Measurements from ENCODE around the gene HCN4.
"Not testable (repeated sequence)": the region's sequence is repeated elsewhere in the genome, so short reads cannot be mapped to it uniquely, and the experiment has no call there.

The HCN4 gene

DNA sequence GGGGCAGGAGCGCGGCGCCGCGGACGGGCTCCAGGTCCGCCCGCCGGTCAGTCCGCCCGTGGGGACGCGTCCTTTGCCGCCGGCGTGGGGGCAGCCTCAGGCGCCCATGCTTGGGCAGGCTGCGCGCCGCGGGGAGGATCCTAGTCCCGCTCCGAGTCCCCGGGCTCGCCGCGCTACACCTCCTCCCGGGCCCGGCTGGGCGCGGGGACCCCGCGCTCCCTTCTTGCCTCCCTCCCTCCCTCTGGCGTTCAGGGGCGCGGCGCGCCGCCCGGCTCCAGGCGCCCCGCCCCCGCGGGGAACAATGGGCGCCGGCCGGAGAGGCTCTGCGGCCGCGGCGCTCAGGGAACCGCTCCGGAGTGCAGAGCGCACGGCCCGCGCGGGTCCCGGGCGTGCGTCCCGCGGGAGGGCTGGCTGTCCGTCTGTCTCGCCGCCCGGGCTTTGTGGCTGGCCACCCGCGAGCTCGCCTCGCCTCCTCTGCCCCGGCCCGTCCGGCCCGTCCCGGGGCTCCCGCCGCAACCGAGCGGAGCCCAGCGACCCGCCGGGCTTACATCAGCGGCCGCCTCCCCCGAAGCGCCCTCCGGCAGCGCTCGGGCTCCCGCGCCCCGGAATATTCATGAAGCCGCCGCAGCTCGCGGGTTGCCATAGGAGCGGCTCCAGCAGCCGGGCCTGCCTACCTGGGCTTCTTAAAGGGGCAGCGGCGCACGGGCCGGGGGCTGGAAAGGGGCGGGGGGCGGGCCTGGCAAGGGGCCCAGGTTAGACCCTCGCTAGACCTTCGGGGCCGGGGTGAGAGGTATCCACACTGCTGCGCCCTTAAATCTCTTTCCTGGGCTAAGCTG, at the start of gene HCN4:
HCN4 (minus strand) TSS at position 658 of the 836 bp plus-strand sequence. CDS start 688 bp downstream, outside the sequence.
- in situ Hi-C loops (cut with MboI; ENCODE audit: low sequenced_read_pairs) = no loop called here

DNA sequence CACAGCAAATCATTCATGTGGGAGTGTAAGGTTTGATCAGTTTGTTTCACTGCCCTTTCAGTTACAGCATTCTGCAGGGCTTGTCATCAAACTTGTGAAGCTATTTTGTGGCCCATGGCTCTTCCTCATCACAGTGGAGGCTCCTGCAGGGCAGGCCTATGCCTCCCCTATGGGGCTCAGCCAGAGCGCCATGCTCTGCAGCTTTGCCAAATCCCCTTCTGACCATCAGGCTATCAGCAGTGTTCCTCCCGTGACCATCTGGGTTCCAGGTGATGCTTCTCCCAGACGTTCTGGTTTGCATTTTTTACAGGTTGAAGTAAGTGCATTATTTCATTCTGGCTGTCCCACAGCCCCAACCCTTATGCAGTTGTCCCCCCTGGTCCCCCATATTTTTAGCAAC, 46.1 kb upstream of the HCN4 start:
- in situ Hi-C loops (cut with MboI; ENCODE audit: low sequenced_read_pairs) = no loop called here

DNA sequence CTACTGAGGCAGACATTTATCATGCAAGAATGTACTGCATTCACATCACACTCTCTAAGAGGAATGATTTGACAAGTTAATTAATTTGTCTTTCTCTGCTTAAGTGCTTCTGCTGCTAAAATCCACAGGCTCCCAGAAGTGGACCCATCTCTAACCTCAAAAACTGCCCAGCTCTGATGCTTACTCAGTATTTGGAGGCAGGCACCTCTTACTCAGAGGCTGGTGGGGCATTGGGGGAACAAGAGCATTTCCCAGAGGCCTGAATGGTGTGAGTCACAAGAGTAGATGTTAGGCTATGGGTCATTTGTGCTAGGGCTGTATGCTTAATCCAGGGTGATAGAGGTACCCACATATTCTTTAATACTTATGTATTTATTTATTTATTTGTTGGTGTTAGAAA, 34.4 kb upstream of the HCN4 start:
- in situ Hi-C loops (cut with MboI; ENCODE audit: low sequenced_read_pairs) = no loop called here

DNA sequence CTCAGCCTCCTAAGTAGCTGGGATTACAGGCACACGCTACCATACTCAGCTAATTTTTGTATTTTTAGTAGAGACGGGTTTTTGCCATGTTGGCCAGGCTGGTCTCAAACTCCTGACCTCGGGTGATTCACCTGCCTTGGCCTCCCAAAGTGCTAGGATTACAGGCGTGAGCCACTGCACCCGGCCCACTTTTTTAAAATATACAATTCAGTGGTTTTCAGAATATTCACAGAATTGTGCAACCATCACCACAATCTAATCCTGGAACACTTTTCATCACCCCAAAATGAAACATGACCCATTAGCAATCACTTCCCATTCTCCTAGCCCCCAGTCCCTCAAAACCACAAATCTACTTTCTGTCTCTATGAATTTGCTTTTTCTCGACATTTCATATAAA, 31.5 kb upstream of the HCN4 start:
- in situ Hi-C loops (cut with MboI; ENCODE audit: low sequenced_read_pairs) = not testable (repeated sequence)

DNA sequence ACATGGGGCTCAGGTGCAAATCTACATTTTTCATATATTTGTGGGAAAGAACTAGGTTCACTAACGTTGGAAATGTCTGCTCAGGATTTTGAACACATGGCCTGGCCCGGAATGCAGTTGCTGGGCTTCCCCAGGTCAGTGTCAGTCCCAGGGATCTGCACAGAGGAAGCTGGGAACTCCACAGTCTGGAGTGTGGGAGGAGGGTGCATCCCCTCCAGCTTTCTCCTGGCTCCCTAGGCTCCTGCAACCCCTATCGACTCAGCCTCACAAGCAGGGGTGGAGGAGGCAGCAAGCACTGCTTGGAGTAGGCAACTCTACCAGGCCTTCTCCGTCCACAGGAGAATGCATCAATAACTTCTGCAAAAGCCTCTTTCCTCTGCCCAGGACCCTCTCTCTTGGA, 30.1 kb upstream of the HCN4 start:
- in situ Hi-C loops (cut with MboI; ENCODE audit: low sequenced_read_pairs) = no loop called here

DNA sequence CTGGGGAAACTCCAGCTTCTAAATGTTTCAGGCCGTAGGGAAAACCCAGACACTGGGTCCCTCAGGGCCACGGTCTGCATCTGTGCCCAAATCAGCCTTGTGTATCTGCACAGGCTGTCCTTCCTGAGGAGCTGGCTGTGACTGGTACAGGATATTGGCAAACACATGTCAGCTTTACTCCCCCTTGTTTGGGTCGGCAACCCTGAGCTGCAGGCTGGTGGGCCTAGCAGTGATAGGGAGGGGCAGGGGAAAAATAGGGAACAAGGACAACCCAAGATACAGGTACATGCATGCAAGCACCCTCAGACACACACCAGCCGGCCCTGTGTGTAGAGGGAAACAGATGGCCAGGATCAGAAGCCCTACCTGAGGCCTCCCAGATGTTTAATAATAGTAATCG, 28.7 kb upstream of the HCN4 start:
- in situ Hi-C loops (cut with MboI; ENCODE audit: low sequenced_read_pairs) = no loop called here

DNA sequence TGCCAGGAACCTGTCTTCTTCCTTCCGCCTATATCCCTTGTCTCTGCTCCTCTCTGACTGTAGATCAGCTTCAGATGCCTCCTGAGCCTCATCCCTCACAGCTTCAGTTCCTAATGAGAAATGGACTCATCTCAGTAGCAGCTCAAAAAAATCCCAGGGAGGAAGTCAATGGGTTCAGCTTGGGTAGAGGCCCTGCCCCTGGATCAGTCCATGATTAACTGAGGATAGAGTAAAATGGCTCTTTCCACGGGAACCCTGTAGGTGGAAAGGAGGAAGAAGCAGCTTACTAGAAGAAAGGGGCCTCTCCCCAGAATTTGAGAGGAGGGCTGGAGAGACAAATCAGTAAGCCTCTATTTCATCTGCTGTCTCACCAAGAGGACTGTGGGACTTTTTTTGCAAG, 26.9 kb upstream of the HCN4 start:
- in situ Hi-C loops (cut with MboI; ENCODE audit: low sequenced_read_pairs) = no loop called here

DNA sequence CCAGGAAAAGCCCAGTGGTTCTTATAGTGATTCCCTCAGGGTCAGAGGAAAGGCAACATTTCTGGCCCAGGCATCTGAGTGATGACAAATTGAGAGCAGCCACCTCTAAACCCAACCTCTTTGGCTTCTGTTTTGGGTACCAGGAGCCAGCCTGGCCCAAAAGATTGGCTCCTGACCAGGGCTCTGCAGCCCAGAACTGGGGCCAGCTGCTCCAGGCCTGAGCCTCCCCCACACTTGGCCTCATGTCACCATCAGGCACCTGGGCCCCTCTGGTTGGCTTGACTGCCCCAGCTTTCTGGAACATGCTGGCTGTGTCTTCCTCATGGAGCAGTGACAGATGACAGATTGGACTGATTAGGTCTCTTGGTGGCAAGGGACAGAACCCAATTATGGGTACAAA, 26.0 kb upstream of the HCN4 start:
- in situ Hi-C loops (cut with MboI; ENCODE audit: low sequenced_read_pairs) = no loop called here

DNA sequence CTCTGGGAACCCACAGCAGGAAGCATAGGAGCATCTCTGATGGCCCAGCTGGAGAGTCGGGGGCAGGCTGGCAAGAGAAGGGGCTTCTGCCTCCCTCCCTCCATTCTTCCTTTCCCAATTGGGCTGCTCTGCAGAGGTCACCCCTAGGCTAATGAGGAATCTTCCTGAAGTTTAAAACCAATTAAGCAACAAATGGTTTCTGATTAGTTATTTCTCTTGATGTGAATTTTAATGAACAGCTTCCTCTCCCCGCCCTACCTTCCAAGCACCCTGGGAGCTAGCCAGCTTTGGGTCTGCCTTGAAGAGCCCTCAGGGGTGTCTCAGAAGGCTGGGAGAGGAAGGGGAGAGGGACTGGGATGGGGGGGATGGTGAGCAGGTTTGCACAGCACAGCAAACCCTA, 24.6 kb upstream of the HCN4 start:
- in situ Hi-C loops (cut with MboI; ENCODE audit: low sequenced_read_pairs) = no loop called here

DNA sequence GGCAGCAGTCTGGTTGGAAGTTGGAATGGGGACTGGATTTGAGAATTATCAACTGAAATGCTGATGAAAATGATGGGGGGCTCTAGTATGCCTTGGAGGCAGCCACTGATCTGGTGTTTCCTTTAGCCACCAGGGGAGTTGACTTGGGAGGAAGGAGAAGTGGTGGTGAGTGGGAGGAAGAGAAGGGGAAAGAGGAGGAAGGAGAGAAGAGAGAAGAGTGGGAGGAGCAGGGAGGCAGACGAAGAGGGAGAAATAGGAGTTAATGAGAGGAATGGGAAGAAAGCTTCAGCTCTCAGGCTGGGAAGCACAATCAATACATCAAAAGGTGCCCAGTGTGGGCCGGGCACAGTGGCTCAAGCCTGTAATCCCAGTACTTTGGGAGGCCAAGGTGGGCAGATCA, 23.3 kb upstream of the HCN4 start:
- in situ Hi-C loops (cut with MboI; ENCODE audit: low sequenced_read_pairs) = no loop called here

DNA sequence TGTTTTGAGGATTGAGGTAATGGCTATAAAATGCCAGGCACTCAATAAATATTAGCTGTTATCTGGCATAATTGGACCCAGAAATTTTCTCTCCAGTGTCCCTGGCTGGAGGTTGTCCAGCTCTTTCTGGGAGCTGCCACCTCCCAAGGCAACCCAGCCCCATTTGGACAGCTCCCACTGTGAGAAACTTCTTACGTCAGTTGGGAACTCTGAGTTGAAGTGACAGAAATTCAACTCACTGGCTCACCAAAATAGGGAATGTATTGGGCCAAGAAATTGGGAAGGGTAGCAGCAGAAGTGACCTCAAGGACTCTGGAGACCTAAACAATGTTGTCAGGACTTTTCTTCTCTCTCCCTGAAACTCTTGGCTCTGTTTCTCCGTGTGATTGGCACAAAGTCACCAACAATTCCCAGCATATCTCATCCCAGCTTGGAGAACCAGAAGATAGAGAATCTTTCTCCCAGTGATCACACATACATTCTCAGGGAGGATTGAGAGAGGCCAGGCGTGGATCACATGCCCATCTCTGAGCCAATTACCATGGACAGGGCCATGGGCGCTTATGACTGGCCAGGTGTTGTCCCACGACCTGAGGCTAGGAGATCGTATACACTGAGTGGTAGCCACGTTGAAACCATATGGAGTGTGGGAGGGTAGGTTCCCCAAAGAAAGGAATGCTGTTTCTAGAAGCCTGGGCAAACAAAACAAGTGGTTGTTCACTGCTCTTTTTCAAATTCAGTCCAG, 22.5 kb upstream of the HCN4 start:
- in situ Hi-C loops (cut with MboI; ENCODE audit: low sequenced_read_pairs) = no loop called here

DNA sequence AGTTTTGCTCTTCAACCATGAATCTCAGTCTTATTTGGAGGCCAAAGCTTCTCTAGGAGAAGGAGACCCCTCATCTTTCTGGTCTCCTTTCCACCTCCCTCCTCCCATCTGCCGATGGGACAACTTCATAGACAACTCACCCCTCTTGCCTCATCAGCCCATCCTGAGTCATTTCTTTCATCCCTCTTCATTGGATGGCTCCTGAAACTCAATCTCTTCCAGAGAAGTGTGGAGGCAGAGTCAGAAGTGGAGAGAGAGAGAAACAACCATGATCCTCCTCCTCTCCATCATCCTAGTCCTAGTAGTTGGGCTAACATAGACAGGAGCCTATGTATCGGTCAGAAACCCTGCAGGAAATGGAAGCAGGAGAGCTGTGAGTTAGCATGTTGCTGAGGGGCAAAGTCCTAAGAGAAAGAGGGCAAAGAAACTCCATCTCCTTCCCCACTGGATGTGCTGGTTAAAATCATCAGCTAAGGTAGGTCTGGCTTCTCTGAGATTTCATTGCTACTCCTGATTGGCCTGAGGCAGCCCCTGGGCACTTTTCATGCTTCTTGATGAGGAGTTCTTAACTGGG, 21.3 kb upstream of the HCN4 start:
- in situ Hi-C loops (cut with MboI; ENCODE audit: low sequenced_read_pairs) = no loop called here

DNA sequence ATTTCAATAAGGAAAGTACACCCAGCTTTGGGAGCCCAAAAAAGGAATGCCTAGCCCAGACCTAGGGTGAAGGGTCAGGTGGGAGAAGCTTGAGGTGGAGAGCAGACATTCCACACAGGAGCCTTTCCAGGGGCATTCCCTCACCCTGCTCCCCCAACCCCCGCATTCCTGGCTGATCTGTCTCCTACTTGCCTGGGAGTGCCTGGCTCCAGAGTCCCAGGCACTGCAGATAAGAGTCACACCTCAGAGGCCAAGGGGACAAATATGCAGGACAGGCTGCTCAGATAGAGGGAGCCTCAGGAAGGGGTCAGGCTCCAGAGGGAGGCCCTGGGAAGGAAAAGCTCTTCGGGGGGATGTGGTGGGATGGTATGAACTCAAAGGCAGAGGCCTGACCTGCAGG, 20.8 kb upstream of the HCN4 start:
- in situ Hi-C loops (cut with MboI; ENCODE audit: low sequenced_read_pairs) = no loop called here

DNA sequence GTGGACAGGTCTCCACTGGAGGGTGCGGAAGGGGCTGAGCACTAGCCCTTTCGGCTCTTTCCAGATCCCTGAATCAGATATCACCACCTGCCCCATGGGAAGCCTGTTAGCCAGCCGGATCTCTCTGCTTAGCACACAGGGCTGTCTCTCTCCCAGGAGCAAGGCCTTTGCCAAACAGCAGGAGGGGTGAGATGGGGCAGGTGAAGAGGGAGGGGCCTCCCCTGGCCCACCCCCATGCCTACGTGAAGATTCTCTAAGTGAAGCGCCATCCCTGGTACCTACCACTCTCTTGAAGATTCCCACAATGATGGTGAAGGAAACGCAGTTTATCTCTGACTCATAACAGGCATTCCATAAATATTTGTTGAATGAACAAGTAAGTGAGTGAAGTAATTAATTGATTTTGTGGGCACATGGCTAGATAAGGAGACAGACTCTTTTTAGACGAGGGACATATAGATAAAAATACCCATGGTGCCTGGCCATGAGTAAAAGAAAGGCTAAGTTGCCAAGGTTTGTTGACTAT, 19.6 kb upstream of the HCN4 start:
- in situ Hi-C loops (cut with MboI; ENCODE audit: low sequenced_read_pairs) = no loop called here

DNA sequence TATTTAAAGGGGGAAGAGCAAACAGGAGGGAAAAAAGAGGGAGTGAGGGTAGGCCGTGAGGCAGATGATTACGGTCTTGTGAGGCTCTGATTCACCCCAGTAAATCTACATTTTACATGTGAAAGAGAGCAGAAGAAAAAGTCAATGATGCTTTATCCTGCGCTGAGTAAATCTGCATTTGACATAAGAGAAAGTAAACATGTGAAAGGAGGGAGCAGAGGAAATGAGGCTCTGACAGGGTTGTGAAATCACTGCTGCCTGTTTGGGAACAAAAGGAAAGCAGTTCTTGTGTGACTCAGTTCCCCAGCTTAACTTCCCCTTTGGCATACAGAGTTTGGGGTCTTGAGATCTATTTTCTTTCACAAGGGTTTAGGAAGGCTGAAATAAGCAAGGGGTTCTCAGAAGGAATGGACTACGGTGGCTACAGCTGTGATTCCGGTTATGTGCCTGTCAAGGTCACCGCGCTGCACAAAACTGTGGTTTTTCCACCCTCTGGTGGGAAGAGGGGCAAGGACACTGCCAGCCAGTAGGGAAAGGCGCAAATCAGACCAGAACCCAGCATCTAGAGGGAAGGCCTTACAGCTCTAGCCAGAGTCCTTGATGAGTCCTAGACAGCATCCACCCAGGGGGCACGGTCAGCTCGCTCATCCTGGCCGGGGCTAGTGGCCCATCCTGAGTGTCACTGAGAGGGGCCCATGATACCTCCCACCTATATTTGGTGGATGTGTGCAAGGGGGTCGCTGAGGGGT, 18.9 kb upstream of the HCN4 start:
- in situ Hi-C loops (cut with MboI; ENCODE audit: low sequenced_read_pairs) = no loop called here

DNA sequence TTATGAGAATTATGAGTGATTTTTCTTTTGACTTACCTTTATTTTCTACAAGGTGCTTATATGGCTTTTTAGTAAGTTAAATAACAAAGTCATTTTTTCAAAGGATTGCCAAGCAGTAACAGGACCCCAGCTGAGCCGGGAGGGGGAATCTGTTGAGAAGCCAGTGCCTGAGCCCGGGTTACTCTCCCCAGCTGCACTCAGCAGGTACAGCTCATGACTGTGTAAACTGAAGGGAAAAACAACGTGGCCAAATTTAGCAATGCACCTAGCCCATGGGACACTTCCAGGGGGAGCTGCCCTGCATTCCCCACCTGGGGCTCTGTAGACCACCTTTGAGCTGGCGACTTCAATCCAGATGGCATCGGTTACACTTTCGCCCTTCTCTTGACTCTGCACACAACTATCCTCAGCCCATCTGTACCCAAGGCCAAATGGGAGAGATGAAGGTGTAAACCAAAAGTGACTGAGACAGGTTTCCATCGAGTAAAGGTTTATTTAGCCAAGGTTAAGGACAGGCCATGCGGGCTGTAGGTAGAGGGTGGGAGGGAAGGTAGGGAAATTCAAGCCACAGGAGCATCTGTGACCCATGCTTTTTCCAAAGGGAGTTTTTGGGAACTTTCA, 18.2 kb upstream of the HCN4 start:
- in situ Hi-C loops (cut with MboI; ENCODE audit: low sequenced_read_pairs) = no loop called here

DNA sequence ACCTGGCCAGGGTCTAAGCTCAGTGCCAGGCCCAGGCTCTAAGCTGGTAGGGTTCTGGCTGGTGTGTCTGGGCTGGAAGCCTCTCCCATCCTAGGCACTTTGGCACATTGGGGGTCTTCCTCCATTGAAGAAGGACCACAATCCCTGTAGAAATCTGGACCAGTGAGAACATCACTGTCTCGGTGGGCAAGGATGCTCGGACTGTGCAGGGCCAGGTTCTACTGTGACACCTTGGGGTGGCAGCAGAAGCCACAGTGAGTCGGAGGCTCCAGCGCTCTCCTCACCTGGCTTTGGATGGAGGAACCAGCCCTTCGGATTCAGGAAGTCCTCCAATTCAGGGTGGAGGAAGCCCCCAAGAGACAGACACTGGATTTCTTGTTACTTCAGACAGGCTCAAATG, 17.5 kb upstream of the HCN4 start:
- in situ Hi-C loops (cut with MboI; ENCODE audit: low sequenced_read_pairs) = no loop called here

DNA sequence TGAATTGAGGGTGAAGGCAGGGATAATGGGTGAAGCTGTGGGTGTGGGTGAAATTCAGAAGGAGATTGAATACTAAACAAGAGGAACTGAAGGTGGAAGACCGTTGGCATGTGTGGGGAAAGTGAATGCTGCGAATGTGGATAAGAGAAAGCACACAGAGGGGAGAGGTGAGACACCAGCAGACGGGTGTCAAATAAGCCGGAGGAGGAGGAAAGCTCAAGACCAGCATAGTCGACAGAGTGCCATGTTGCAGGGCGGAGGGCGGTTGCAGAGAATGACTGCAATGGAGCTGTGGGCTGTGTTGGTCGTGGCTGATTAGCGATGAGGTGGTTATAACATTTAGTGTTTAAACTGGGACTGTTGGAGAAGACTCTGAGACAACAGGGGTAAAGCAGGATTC, 16.4 kb upstream of the HCN4 start:
- in situ Hi-C loops (cut with MboI; ENCODE audit: low sequenced_read_pairs) = no loop called here

DNA sequence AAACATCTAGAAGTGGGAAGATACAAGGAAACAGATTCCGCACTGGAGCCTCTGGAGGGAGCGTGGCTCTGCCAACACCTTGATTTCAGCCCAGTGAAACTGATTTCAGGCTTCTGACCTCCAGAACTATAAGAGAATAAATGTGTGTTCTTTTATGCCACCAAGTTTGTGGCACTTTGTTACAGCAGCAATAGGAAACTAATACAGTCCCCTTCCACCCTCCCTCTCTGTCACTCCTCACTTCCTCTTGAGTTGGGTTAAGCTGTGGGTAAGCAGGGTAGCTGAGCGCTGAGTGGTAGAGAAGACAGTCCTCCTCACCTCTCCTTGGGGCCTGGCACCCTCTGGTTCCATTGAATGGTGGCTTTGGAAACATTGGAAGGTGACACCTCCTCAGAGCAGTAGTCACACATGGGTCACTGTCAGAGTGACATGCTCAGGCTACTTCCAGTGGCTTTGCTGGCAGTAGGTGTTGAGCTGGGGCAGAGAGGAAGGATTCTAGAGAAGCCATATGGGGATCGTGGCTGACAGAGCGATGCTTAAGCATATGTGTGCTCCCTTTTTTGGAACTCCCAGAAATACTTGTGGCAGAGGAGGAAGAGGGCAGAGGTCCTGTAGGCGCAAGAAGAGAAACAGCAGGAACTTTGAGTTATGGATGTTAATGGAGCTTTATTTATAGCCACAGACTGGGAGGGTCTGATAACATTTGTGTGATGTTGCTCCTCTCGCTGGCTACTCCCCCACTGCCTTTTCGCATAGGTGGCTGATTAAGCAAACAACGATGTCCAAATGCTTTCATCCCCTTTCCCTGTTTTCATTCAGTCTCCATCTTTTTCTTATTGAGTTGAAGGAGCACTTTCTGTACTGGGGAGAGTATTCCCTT, 14.8 kb upstream of the HCN4 start:
- in situ Hi-C loops (cut with MboI; ENCODE audit: low sequenced_read_pairs) = no loop called here

DNA sequence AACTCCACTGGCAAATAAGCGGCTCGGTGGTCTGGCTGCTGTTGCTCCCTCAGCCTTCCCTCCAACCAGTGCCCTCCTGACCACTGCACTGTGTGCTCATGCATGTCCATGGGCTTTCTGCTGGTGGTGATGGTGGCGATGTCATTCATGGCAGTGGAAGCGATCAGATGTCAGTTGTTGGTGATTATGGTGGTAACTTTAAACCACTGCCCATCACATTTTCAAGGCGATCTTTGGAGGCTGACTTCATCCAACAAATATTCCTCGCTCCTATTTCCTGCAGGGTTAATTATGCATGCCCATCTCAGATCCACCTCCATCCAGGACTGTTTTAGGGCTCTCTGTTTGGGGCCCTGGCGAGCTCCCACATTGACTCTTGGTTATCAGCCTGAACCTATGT, 13.4 kb upstream of the HCN4 start:
- in situ Hi-C loops (cut with MboI; ENCODE audit: low sequenced_read_pairs) = no loop called here

Measured in HL-60/S4 treated with retinoic acid at 250 ng/mL for 4 days and 3 days (cell line).